GM08714 (cell line): Measurements from ENCODE around the gene RADX.
A peak's percentile ranks its signal among the peaks of the same experiment; 100 is the strongest.

Source experiments
- H3K4me3 ChIP-seq: fragments of 200-500 bp; sonication (Bioruptor generic); 2 replicates; pipeline ENCODE4 v1.5.1; 2014; ENCODE audit warnings: mild to moderate bottlenecking, low read length, inconsistent platforms
- ZNF274 ChIP-seq: IDR thresholded peaks from 2 replicates; pipeline ENCODE4 v1.6.1; 2012; ENCODE audit warnings: mild to moderate bottlenecking, low read depth, low read length

RADX gene

GRCh38 chrX:106611679-106612392 is at the start of gene RADX:
Gene RADX (plus strand): TSS chrX:106611978. CDS start chrX:106612081, 103 bp downstream.
- H3K4me3 ChIP-seq = peak within 1 kb of the TSS; percentile 53
- TF ChIP-seq ZNF274 = no peak

- no peak overlapping the region for H3K4me3 ChIP-seq
- no peak for TF ChIP-seq ZNF274
Measured at GRCh38 chrX:106564986-106565385, 46.8 kb upstream of the RADX start.

- TF ChIP-seq ZNF274 = no peak
- H3K4me3 ChIP-seq = no peak overlapping the region
Measured at GRCh38 chrX:106566362-106566761, 45.4 kb upstream of the RADX start.

GRCh38 chrX:106581856-106582255 is 29.9 kb upstream of the RADX start:
- TF ChIP-seq ZNF274 = no peak
- H3K4me3 ChIP-seq = no peak overlapping the region

- TF ChIP-seq ZNF274 = no peak
- H3K4me3 ChIP-seq = no peak overlapping the region
Measured at GRCh38 chrX:106585478-106585877, 26.3 kb upstream of the RADX start.

GRCh38 chrX:106588801-106589200 is 23.0 kb upstream of the RADX start:
- no peak overlapping the region for H3K4me3 ChIP-seq
- TF ChIP-seq ZNF274 = no peak

- H3K4me3 ChIP-seq = no peak overlapping the region
- no peak for TF ChIP-seq ZNF274
Measured at GRCh38 chrX:106599411-106599810, 12.4 kb upstream of the RADX start.

- TF ChIP-seq ZNF274 = no peak
- no peak overlapping the region for H3K4me3 ChIP-seq
Measured at GRCh38 chrX:106606571-106606970, 5.2 kb upstream of the RADX start.

- no peak for TF ChIP-seq ZNF274
- no peak overlapping the region for H3K4me3 ChIP-seq
Measured at GRCh38 chrX:106608016-106608415, 3.8 kb upstream of the RADX start.

- H3K4me3 ChIP-seq = peak overlapping the region; percentile 53; the same call in 1 of the 2 replicates
- no peak for TF ChIP-seq ZNF274
Measured at GRCh38 chrX:106611317-106611678, 480 bp upstream of the RADX start.

- TF ChIP-seq ZNF274 = no peak
- peak overlapping the region; percentile 53 for H3K4me3 ChIP-seq
Measured at GRCh38 chrX:106612393-106612763, 600 bp downstream of the RADX start.

GRCh38 chrX:106613277-106613676 is 1.5 kb downstream of the RADX start:
- H3K4me3 ChIP-seq = peak overlapping the region; percentile 53; the same call in 1 of the 2 replicates
- no peak for TF ChIP-seq ZNF274

- H3K4me3 ChIP-seq = no peak overlapping the region
- no peak for TF ChIP-seq ZNF274
Measured at GRCh38 chrX:106615041-106615440, 3.3 kb downstream of the RADX start.

GRCh38 chrX:106619797-106620196 is 8.0 kb downstream of the RADX start:
- no peak for TF ChIP-seq ZNF274
- no peak overlapping the region for H3K4me3 ChIP-seq

GRCh38 chrX:106621836-106622235 is 10.1 kb downstream of the RADX start:
- no peak overlapping the region for H3K4me3 ChIP-seq
- TF ChIP-seq ZNF274 = no peak

GRCh38 chrX:106626789-106627188 is 15.0 kb downstream of the RADX start:
- TF ChIP-seq ZNF274 = no peak
- H3K4me3 ChIP-seq = no peak overlapping the region

GRCh38 chrX:106631615-106632014 is 19.8 kb downstream of the RADX start:
- H3K4me3 ChIP-seq = no peak overlapping the region
- TF ChIP-seq ZNF274 = no peak
